Left lung (tissue), 10 donors: ENCODE measurements around the gene RGS7. TPM values are rescaled to one million over a fixed set of nuclear protein-coding genes. Genes with fewer than 3 reads are reported as not detected.
"Not testable (repeated sequence)": the region's sequence is repeated elsewhere in the genome, so short reads cannot be mapped to it uniquely, and the experiment has no call there.

Experiments used
- ATAC-seq: fragments of 200-7000 bp; cut with Tn5 transposase; one replicate; pipeline ENCODE4 v1.9.1; 2020; ENCODE audit warnings: moderate library complexity
- DNase-seq, 4 donors: peaks; one replicate each; pipeline ENCODE4 v3.0.0-alpha.2; 2013 to 2020
- H3K27ac ChIP-seq, 2 donors: fragments of 200-600 bp; sonication (generic) in 1 of 2; one replicate each; pipeline versions ENCODE4 v1.5.0 to v1.8.0; 2020 to 2021
- H3K27me3 ChIP-seq, 2 donors: fragments of 200-600 bp; sonication (generic) in 1 of 2; one replicate each; pipeline versions ENCODE4 v1.5.0 to v1.8.0; 2020 to 2021
- H3K36me3 ChIP-seq, 2 donors: fragments of 200-600 bp; sonication (generic) in 1 of 2; one replicate each; pipeline versions ENCODE4 v1.5.0 to v1.8.0; 2020 to 2021
- H3K4me1 ChIP-seq, 2 donors: fragments of 200-600 bp; one replicate each; pipeline ENCODE4 v1.8.0; 2021
- H3K4me3 ChIP-seq, 2 donors: fragments of 200-600 bp; sonication (generic) in 1 of 2; one replicate each; pipeline versions ENCODE4 v1.5.0 to v1.8.0; 2020 to 2021; ENCODE audit warnings: mild to moderate bottlenecking in 1 of 2
- H3K9me3 ChIP-seq, 2 donors: fragments of 200-600 bp; sonication (generic) in 1 of 2; one replicate each; pipeline versions ENCODE4 v1.5.0 to v1.8.0; 2020 to 2021
- intact Hi-C, 2 donors: fragments of 100-400 bp; cut with DNase I; formaldehyde crosslinking; loops; one replicate each; pipeline versions ENCODE4 v1.11.2 to v1.14.2; 2022
- polyA plus RNA-seq, 6 donors: library from polyadenylated mRNA; unstranded; fragments of 120-200 nt; gene quantifications; one replicate each; pipeline ENCODE4 v1.2.1, GENCODE V29; 2013; ENCODE audit not compliant: insufficient read length in 6 of 6
- total RNA-seq, 2 donors: library from RNA; stranded (reverse); fragmentation: NEBNext Ultra II Directional; extraction: Animal tissue kit (Norgen Biotek cat#: 25700); gene quantifications; one replicate each; pipeline ENCODE4 v1.2.1, GENCODE V29; 2021
- TF ChIP-seq, protein P1 (sequence below), 2 donors: fragments of 200-600 bp; sonication (generic) in 1 of 2; IDR thresholded peaks; one replicate each; pipeline versions ENCODE4 v1.5.0 to v1.8.0; 2021; ENCODE audit warnings: antibody characterized with exemption in 2 of 2
- donor health status: DM: no; HTN: yes; CAD: no.
- donor health status: DM: no; HTN: no; CAD: no.

Gene RGS7
- total and polyA plus RNA-seq, 8 donors, result 0.11 to 0.43 (median 0.30) TPM; not detected in 2

DNA sequence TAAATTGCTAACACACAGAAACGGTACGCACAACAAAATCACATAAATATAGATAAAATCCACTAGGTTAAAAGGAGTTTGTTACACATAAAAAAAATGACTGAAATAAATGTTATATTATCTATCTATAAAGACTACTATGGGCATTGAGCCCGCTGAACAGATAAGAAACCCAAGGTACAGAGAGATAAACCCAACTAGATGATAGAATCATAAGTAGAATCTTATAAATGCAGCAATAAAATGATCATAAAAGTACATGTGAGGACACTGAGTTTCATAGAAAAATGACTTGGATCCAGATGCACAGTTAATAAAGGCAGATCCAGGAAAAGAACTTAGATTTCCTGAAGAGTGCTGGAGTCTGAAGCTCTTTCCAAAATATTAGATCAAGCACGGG lies 128.7 kb downstream of the RGS7 start:
- ATAC-seq, result no peak

DNA sequence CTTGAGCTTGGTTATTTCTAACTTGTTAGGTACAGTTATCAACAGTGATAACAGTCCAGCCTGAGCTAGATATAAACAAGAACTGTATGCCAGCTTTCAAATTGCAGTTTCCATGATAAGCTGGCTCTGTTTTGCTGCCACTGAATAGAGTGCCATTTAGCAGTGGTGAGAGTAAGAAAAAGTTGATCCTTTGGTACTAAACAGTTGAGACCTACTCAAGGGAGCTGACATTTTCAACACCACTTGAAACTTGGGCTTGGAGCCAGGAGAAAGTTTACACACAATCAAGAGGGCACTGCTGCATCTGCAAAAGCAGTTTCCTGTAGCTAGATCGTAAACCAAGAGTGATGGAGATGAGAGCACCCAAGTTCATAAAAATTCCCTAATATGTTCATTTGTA lies 131.3 kb downstream of the RGS7 start:
- H3K36me3 ChIP-seq, result no peaks in the 10 kb centered on the region
- TF ChIP-seq, protein P1, sequence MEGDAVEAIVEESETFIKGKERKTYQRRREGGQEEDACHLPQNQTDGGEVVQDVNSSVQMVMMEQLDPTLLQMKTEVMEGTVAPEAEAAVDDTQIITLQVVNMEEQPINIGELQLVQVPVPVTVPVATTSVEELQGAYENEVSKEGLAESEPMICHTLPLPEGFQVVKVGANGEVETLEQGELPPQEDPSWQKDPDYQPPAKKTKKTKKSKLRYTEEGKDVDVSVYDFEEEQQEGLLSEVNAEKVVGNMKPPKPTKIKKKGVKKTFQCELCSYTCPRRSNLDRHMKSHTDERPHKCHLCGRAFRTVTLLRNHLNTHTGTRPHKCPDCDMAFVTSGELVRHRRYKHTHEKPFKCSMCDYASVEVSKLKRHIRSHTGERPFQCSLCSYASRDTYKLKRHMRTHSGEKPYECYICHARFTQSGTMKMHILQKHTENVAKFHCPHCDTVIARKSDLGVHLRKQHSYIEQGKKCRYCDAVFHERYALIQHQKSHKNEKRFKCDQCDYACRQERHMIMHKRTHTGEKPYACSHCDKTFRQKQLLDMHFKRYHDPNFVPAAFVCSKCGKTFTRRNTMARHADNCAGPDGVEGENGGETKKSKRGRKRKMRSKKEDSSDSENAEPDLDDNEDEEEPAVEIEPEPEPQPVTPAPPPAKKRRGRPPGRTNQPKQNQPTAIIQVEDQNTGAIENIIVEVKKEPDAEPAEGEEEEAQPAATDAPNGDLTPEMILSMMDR (IDR thresholded peaks at IDR 0.05), result no peak
- peaks cover 0 to 12% of the 10 kb centered on the region in 2 donors for H3K9me3 ChIP-seq
- DNase-seq, result peak in 1 of 4 donors; percentile 49
- H3K27me3 ChIP-seq, result no peaks in the 10 kb centered on the region
- no peak overlapping the region for H3K4me3 ChIP-seq
- intact Hi-C loops, result no loop called here
- peak; percentile 84 for ATAC-seq
- no peak overlapping the region for H3K27ac ChIP-seq
- no peaks in the 10 kb centered on the region for H3K4me1 ChIP-seq

More for the DNA sequence above, 128.7 kb downstream of the RGS7 start:
- H3K27ac ChIP-seq, result no peak overlapping the region
- no peaks in the 10 kb centered on the region for H3K4me1 ChIP-seq
- TF ChIP-seq, protein P1 (IDR thresholded peaks at IDR 0.05), result no peak
- H3K4me3 ChIP-seq, result no peak overlapping the region
- intact Hi-C loops, result no loop called here
- H3K9me3 ChIP-seq, result peaks cover 0 to 3% of the 10 kb centered on the region in 2 donors
- no peaks in the 10 kb centered on the region for H3K27me3 ChIP-seq
- no peak for DNase-seq
- no peaks in the 10 kb centered on the region for H3K36me3 ChIP-seq

DNA sequence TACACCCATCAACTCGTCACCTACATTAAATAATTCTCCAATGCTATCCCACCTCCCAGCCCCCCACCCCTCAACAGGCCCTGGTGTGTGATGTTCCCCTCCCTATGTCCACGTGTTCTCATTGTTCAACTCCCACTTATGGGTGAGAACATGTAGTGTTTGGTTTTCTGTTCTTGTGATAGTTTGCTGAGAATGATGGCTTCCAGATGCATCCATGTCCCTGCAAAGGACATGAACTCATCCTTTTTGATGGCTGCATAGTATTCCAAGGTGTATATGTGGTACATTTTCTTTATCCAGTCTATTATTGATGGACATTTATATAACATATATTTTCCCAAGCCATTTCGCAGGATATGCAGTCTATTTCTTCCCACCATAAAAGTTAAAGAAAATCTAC lies 132.8 kb downstream of the RGS7 start:
- H3K4me3 ChIP-seq, DNase-seq, H3K27ac ChIP-seq, H3K4me1 ChIP-seq, intact Hi-C loops, ATAC-seq, H3K36me3 ChIP-seq, H3K27me3 ChIP-seq: not testable (repeated sequence)
- H3K9me3 ChIP-seq, result peaks cover 0 to 12% of the 10 kb centered on the region in 2 donors

DNA sequence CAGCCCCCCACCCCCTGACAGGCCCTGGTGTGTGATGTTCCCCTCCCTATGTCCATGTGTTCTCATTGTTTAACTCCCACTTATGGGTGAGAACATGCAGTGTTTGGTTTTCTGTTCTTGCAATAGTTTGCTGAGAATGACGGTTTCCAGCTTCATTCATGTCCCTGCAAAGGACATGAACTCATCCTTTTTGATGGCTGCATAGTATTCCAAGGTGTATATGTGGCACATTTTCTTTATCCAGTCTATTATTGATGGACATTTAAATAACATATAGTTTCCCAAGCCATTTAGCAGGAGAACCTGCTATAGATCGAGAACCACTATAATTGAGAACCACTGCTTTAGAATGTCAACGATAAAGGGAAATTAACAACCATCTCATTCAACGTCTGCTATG lies 134.2 kb downstream of the RGS7 start:
- H3K4me3 ChIP-seq, DNase-seq, H3K27me3 ChIP-seq, H3K27ac ChIP-seq, H3K36me3 ChIP-seq, H3K4me1 ChIP-seq, intact Hi-C loops, ATAC-seq: not testable (repeated sequence)
- H3K9me3 ChIP-seq, result peaks cover 0 to 12% of the 10 kb centered on the region in 2 donors

DNA sequence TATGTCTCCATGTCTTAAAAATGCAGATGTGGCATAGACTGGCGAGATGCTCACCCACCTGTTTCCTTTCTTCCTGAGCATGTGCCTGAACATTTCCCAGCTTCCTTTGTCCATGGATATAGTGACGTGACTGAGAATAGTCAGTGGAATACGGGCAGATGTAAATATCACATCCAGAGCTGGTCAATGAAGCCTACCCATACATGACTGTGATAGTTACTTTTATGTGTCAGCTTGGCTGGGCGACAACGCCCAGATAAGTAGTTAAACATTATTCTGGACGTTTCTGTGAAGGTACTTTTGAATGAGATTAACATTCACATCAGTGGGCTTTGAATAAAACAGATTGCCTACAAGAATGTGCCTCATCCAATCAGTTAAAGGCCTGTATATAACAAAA lies 135.7 kb downstream of the RGS7 start:
- peaks cover 0 to 23% of the 10 kb centered on the region in 2 donors for H3K9me3 ChIP-seq
- no peak overlapping the region for H3K4me3 ChIP-seq
- TF ChIP-seq, protein P1 (IDR thresholded peaks at IDR 0.05), result no peak
- intact Hi-C loops, result no loop called here
- no peaks in the 10 kb centered on the region for H3K27me3 ChIP-seq
- DNase-seq (no peak), ATAC-seq (no peak)
- no peaks in the 10 kb centered on the region for H3K36me3 ChIP-seq
- no peak overlapping the region for H3K27ac ChIP-seq
- H3K4me1 ChIP-seq, result no peaks in the 10 kb centered on the region

DNA sequence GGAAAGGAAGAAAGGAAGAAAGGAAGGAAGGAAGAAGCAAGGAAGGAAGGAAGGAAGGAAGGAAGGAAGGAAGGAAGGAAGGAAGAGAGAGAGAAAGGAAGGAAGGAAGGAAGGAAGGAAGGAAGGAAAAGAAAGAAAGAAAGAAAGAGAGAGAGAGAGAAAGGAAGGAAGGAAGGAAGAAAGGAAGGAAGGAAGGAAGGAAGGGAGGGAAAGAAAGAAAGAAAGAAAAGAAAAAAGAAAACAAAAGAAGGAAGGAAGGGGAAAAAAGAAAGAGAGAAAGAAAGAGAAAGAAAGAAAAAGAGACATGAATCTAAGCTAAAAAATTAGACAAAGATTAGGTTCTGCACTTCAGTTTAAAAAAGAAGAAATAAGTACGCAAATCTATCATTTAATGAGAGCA lies 136.1 kb downstream of the RGS7 start:
- H3K36me3 ChIP-seq, H3K27ac ChIP-seq, H3K4me3 ChIP-seq, intact Hi-C loops, H3K27me3 ChIP-seq, ATAC-seq, H3K4me1 ChIP-seq, DNase-seq: not testable (repeated sequence)
- H3K9me3 ChIP-seq, result peaks cover 0 to 23% of the 10 kb centered on the region in 2 donors

DNA sequence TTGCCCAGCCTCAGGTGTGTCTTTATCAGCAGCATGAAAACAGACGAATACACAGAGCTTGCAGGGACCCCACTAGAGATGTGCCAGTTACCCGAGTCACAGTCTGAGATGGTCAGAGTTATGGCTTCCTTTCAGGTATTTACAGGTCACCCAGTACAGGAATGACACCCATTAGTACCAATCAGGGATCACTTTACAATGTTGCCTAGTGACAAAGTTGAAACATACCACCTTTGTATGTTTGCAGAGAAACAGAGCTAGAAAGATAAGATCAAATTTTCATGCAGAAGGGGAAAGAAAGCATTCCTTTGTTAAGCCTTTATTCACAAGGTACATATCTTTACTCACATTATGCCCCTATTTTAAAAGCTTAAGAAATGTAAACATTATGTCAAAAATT lies 137.6 kb downstream of the RGS7 start:
- Histone ChIP-seq H3K36me3 (no peaks in the 10 kb centered on the region), H3K4me1 (no peaks in the 10 kb centered on the region), H3K27me3 (no peaks in the 10 kb centered on the region), H3K4me3 (no peak overlapping the region), H3K9me3 (peaks cover 0 to 23% of the 10 kb centered on the region in 2 donors), H3K27ac (no peak overlapping the region)
- intact Hi-C loops, result no loop called here
- TF ChIP-seq, protein P1 (IDR thresholded peaks at IDR 0.05), result no peak
- DNase-seq, result no peak
- no peak for ATAC-seq
